Renal pelvis (tissue), 12 donors: ENCODE measurements around the gene GLIS2. TPM values are rescaled to one million over a fixed set of nuclear protein-coding genes. Genes with fewer than 3 reads are reported as not detected.

Experiments
- DNase-seq: peaks from one replicate; pipeline ENCODE4 v3.0.0-alpha.2; 2013
- long read RNA-seq, 16 experiments: transcript quantifications; one replicate each; lab custom pipeline, GENCODE V29; 2026
- polyA plus RNA-seq, 3 donors: library from polyadenylated mRNA; unstranded; fragments of 120-200 nt; gene quantifications; one replicate each; pipeline ENCODE4 v1.2.1, GENCODE V29; 2013; ENCODE audit not compliant: insufficient read length in 3 of 3

GLIS2 gene
- 10 to 100 TPM; 46.2 to 52.4 (median 50.6) TPM for polyA plus RNA-seq
- long read RNA-seq, donor 1, partial matches to known transcripts, result 87 of 112 reads
- long read RNA-seq, donor 1, other reads (novel, unspliced or antisense), result 23 of 112 reads
- long read RNA-seq, donor 2, partial matches to known transcripts, result 9 of 24 reads
- long read RNA-seq, donor 2, other reads (novel, unspliced or antisense), result 13 of 24 reads
- long read RNA-seq, donor 3, partial matches to known transcripts, result 5 of 27 reads
- long read RNA-seq, donor 3, other reads (novel, unspliced or antisense), result 20 of 27 reads
- long read RNA-seq, donor 4, partial matches to known transcripts, result 26 of 27 reads
- long read RNA-seq, donor 4, other reads (novel, unspliced or antisense), result 0 of 27 reads
- long read RNA-seq, donor 5, partial matches to known transcripts, result 0 of 12 reads
- long read RNA-seq, donor 5, other reads (novel, unspliced or antisense), result 11 of 12 reads
- long read RNA-seq, donor 6, partial matches to known transcripts, result 7 of 31 reads
- long read RNA-seq, donor 6, other reads (novel, unspliced or antisense), result 20 of 31 reads
- long read RNA-seq, donor 7, partial matches to known transcripts, result 12 of 33 reads
- long read RNA-seq, donor 7, other reads (novel, unspliced or antisense), result 18 of 33 reads
- long read RNA-seq, donor 8, partial matches to known transcripts, result 14 of 36 reads
- long read RNA-seq, donor 8, other reads (novel, unspliced or antisense), result 22 of 36 reads
- long read RNA-seq, donor 9, partial matches to known transcripts, result 119 of 151 reads
- long read RNA-seq, donor 9, other reads (novel, unspliced or antisense), result 30 of 151 reads
- long read RNA-seq, donor 10, partial matches to known transcripts, result 30 of 101 reads
- long read RNA-seq, donor 10, other reads (novel, unspliced or antisense), result 68 of 101 reads
- long read RNA-seq, donor 11, partial matches to known transcripts, result 93 of 93 reads
- long read RNA-seq, donor 11, other reads (novel, unspliced or antisense), result 0 of 93 reads
- long read RNA-seq, donor 12, partial matches to known transcripts, result 19 of 39 reads
- long read RNA-seq, donor 12, other reads (novel, unspliced or antisense), result 20 of 39 reads
- long read RNA-seq, donor 13, partial matches to known transcripts, result 0 of 12 reads
- long read RNA-seq, donor 13, other reads (novel, unspliced or antisense), result 9 of 12 reads
- long read RNA-seq, donor 14, result 0 reads
- long read RNA-seq, donor 15, result 0 reads
- long read RNA-seq, donor 16, partial matches to known transcripts, result 25 of 110 reads
- long read RNA-seq, donor 16, other reads (novel, unspliced or antisense), result 81 of 110 reads

DNA sequence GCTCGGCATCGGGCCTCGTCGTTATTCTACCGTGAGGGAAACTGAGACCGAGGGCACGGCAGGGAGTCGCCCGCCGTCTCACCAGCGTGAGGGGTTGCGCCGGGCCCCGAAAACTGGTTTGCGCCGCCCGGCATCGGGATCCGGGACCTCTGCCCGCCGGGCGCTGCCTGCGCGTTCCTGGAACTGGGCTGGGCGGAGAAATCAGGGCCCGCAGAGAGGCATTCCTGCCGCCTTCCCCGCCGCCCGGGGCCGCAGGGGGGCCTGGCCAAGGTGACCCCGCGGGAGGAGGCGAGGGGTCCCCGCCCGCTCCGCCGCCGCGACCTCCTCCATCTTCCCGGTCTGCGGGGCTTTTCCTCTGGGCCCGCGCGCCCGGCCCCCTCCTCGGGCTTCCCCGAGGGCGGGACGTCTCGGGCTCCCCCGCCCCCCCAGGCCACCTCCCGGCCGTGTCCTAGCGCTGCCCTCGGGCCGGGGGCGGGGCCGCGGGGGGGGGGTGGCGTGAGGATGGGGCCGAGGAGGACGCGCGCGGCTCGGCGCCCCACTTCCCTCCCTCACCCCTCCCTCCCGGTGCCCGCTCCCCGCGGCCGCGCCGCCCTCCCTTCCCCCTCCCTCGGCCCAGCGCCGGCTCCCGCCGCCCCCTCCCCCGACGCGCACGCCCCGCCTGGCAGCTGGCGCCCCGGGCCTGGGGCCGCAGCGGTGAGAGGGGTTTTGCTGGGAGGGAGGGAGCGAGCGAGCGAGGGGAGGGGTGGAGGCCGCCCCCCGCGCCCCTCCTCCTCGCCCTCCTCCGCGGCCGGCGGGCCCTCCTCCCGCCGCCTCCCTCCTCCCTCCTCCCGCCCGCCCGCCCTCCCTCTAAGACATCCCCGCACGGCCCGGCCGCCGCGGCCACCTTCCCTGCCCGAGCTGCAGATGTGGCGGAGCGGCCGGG lies at the start of gene GLIS2:
Gene GLIS2 (plus strand): TSS at position 882 of the 922 bp plus-strand sequence. CDS start 16,214 bp downstream, outside the sequence.
- peak; percentile 88 for DNase-seq

DNA sequence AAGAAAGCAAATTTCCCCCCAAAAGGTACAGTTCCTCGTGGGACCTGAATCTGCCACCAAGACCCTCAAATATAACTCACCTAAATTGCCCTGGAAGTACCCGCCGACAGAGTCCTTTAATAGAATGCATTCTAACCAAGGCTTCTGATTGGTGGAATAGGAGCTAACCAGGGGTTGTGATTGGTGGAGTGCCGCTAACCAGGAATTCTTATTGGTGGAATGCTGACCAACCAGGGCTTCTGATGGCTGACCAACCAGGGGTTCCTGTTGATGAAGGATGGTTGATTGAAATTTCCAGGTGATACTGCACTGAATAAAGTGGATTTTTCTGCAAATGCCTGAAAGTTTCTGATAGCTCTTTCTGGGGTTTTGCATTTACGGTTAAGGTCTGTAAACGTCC lies 49.5 kb upstream of the GLIS2 start:
- DNase-seq, result no peak

DNA sequence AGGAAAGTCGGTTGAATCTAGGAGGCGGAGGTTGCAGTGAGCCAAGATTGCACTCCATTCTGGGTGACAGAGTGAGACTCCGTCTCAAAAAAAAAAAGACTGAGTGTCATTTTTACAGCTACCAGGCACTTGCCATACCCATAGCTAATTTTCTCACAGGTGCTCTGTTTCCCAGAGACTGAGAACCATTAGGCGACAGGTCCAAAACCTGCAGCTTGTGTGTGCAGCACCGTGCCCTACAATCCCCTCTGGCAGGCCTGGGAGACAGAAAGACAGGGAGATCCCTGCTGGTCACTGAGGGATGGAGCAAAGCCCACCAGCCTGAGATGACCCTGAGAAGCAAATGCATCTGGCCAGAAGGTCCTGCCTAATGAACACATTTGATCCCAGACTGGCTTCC lies 45.8 kb upstream of the GLIS2 start:
- no peak for DNase-seq

DNA sequence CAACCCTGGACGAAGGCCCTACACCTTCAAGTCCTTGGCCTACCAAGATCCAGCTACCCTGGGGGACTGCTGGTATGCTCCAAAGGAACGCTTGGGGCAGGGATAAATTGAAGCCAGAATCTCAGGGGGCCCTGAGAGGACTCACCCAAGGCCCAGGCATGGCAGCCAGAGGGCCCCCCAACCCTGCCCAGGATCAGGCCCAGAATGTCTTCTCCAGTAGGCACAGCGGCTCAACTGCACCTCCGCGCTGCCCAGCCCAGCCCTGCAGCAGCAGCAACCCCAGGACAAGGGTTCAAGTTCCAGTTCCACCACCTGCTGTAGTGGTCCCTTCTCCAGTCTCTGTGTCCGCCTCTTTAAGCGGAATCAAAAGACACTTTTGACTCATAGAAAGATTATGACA lies 45.3 kb upstream of the GLIS2 start:
- no peak for DNase-seq

DNA sequence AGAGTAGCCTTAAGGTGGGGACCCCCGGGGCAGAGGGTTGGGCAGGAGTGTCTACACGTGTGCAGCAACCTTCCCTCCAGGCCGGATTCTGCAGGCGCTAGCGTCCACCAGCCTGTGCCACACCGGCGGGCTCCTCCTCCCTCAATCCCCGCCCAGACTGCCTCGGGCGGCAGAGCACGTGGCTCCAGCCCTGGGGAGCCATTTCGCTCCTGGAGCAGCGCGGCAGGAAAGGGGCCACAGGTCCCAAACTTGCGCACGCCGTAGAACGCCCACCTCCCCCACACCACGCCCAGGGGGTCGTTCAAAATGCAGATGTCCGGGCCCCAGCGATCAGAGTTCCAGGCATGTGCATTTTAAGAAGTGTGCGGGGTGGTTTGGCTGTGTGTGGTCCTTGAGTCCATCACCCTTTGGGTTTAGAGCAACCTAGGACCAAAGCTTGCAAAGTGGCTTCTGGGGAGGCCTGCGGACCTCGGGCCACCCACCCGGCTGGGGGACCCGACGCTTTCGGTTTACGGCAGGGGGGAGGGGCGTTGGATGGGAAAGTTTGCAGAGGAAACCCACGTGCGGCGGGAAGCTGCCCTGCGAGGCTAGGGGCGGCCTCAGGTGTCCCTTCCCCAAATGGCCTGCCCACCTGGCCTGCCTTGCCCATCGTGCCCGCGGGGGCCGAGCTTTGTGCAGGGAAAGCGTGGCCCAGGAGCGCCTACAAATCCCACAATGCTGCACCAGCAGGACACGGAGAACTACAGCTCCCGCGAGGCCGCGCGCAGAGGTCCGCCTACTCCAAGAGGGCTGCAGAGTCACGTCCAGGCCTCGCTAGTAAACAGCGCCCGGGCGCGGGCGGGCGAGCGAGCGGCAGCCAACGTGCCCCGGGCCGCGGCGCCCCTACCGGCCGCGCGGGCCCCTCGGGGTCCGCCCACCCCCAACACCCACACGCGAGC lies 44.4 kb upstream of the GLIS2 start:
- DNase-seq, result peak; percentile 91

DNA sequence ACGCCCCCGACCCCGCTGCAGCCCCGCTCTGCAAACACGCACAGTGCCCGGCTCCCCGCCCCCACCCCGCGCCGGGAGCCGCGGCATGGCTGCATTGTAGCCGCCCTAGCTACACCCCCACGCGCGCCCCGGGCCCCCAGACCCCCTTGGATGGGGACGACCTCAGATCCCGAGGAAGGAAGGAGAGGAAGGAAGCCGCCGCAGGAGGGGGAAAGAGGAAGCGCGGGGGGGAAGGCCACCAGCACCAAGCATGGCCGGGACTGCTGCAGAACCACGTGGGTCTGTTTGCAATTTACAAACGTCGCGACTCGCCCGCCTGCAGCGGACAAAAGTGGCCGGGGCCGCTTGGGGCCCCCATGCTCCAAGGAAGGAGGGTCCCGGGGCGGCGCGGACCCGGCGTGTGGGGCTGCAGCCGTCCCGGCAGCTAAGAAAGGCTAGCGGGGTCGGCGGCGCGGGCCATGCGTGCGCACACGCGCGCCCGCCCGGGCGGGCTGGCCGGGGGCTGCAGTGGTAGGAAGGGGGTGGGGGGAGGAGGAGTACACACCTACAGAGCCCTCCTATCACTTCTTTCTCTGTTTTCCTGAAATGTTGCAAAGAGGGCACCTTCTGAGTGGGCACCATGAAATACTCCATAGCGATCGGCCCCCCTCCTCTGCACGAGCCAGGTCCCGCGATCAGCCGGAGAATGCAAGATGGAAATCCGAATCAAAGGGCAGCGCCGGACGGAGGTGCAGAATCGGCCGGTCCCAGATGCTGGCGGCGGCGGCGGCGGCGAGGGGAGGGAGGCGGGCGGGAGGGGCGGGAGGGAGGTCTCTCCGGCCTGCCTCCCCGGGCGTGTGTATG lies 43.5 kb upstream of the GLIS2 start:
- no peak for DNase-seq

DNA sequence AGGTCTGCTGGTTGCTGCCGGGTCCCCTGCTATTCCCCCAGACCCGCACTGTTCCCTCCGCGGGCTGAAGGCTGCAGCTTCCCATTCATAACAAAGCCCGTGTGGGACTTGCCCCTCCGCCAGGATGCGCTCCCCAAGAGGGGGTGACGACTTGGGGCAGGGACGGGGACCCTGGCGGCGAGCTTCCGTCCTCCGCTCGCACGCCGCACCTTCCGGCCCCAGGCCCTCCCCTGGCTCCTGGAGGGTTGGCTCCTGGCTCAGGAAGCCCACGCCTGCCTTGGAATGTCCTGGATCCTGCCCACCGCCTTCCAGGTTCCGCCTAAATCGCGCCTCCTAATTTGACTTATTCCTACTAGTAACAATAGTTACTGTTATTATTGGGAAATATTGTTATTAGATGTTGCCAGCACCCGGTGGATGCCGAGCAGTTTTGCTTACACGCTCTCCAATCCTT lies 42.0 kb upstream of the GLIS2 start:
- peak; percentile 60 for DNase-seq

DNA sequence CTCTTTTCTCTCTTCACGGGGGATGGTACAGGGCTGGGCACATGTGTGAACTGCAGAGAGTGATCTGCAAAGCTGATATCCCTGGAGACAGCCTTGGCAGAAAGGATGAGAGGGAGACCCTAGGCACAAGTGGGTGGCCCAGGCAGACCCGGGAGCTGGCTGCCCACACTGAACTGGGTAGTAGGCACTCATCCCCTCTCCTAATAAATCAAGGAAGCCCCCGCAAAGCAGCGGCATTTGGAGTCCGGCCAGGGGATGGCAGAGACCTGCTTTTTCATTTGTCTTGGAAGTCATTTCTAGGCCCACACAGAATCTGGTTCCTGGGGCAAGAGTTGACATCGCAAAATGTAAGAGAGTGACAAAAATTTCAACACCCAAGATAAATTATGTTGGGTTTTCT lies 40.0 kb upstream of the GLIS2 start:
- no peak for DNase-seq

DNA sequence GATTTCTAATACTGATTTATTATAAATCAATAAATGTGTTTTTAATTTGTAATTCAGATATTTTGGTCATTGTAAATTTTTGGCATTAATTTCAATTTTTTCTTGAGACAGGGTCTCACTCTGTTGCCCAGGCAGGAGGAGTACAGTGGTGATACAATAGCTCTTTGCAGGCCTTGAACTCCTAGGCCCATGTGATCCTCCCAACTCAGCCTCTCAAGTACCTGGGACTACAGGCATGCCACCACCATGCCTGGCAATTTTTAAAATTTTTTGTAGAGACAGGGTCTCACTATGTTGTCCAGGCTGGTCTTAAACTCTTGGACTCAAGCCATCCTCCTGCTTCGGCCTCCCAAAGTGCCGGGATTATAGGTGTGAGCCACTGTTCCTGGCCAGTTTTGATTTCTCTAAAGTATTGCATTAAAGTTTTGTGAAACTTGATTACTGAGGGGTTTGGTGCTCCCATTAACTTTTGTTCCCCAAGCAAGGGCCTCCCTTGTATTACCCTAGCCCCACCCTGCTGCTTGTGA lies 37.8 kb upstream of the GLIS2 start:
- DNase-seq, result no peak

DNA sequence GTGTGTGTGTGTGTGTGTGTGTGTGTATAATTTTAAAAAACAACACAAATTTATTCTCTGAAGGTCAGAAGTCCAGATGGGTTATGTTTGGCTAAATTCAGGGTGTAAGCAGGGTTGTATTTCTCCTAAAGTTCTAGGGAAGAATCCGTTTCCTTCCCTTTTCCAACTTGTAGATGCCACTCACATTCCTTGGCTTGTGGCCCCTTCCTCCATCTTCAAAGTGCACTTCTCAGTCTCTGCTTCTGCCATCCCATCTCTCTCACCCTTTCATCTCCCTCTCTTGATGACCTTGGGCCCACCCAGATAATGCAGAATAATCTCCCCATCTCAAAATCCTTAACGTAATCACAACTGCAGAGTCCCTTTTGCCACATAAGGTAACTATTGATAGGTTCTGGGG lies 35.2 kb upstream of the GLIS2 start:
- no peak for DNase-seq

DNA sequence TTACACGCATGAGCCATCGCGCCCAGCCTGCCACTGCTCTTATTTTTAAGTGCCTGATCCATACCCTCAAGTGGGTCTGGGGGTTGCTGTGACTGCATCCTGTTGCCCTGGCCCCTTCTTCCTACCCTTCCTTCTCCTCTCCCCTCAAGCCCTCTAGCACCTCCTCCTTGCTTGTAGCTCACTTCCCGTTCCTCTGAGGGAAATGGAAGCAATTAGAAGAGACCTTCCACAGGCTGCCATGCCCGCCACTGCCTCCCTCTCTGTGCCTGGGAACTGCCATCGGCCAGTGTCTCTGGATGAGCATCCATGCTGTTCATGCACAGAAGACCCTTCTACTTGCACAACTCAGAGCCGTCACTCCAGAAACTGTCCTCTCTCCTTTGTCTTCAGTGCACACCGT lies 32.4 kb upstream of the GLIS2 start:
- DNase-seq, result no peak

DNA sequence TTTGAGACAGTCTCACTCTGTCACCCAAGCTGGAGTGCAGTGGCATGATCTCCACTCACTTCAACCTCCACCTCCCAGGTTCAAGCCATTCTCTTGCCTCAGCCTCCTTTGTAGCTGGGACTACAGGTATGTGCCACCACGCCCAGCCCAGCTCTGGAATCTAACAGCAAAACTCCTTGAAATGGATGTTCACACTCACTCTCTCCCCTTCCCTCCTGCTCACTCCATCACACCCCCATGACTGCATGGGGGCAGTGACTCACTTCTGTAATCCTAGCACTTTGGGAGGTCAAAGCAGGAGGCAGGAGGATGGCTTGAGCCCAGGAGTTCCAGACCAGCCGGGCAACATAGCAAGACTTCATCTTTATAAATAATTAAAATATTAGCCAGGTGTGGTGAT lies 31.9 kb upstream of the GLIS2 start:
- DNase-seq, result no peak

DNA sequence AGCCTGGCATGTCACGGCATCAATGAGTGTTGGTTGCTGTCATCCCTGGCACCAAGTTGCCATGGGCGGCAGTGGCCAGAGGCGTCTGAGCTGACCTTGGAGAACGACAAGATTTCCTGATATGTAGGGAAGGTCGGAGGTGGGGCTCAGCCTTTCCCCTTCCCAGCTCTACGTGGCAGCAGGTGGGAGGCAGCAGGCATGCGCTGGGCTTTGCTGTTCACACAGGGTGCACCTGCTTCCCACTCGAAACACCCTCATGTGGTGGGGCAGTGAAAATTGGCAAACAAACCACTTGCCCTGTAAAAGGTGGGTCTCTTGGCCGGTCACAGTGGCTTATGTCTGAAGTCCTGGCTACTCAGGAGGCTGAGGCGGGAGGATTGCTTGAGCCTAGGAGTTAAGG lies 30.7 kb upstream of the GLIS2 start:
- DNase-seq, result no peak

DNA sequence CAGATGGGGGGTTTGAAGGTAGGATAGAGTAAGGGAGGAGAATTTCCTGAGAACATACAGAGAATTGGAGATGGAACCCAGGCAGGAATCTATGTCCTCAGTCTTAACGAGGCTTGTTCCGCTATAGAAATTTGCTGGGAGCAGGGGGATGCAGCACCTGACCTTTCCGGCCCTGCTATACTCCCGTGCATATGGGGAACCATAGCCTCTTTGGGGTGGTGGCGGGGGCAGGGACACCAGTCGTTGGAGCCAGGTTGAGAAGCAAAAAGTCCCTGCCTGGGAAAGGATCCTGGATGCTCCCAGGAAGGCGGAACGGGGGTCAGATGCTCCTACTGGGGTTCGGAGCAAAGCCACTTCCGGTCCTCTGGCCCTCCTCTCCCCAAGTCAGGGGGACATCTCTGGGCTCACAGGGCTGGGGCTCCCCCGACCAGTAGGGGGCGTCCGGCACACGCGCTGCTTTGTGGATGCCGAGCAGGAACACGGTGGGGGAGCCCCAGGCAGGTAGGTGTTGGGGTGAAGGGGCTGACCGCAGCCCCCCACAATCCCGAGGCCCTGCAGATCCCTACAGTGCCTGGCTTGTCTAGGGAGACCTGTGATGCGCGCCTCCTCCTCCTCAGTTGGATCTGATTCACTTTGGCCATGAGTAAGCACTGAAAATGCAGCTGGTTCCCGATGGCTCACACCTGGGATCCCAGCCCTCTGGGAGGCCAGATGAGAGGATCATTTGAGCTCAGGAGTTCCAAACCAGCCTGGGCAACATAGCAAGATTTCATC lies 27.5 kb upstream of the GLIS2 start:
- DNase-seq, result no peak

DNA sequence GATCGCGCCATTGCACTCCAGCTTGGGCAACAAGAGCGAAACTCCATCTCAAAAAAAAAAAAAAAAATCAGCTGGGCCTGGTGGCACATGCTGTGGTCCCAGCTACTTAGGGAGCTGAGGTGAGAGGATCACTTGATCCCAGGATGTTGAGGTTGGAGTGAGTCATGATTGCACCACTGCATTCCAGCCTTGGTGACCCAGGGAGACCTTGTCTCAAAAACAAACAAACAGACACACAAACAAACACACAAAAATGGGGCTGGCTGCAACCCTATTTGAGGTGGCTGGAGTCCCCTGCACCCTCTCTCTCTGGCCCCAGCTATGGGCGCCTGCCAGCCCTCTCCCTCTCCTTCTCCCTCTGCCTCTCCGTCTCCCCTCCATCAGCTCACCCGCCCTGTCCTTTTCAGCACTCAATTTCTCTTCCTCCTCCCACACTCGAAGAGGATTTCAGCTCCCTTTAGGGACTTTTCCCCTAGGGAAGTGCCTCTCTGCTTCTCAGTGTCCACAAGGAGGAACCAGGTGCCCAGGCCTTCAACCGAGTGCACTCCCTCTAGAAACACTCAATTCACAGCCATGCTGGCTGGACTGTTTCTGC lies 25.5 kb upstream of the GLIS2 start:
- DNase-seq, result no peak

DNA sequence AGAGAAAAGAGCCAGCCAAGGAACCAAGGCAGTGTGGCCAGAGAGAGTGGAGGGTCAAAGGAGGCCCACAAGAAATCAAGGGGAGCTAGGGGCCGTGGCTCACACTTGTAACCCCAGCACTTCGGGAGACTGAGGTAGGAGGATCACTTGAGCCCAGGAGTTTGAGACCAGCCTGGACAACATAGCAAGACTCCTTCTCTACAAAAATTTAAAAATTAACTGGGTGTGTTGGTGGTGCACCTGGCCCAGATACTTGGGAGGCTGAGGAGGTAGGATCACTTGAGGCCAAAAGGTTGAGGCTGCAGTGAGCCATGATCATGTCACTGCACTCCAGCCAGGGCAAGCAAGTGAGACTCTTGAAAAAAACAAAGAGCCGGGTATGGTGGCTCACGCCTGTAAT lies 24.2 kb upstream of the GLIS2 start:
- DNase-seq, result no peak

DNA sequence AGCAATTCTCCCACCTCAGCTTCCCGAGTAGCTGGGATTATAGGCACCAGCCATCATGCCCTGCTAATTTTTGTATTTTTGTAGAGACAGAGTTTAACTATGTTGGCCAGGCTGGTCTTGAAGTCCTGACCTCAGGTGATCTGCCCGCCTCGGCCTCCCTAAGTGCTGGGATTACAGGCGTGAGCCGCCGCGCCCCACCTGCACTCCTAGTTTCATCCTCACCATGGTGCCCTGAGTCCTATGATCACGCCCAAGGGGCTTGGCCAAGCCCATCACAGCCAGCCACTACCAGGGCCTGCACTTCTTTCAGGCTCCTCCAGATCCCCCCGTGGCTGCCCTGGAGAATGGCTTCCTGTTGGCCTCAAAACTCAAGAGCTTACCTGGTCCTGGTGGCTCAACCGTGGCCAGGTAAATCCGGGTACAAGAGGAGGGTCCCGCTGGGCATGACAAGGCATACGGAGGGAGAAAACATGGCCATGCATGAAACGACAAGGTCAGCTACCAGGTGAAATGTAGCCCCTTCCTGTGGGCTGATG lies 22.6 kb upstream of the GLIS2 start:
- no peak for DNase-seq
